GM03348 (cell line): ENCODE measurements around the gene SLC22A9.
"Not testable (repeated sequence)": the region's sequence is repeated elsewhere in the genome, so short reads cannot be mapped to it uniquely, and the experiment has no call there.

Experiments
- DNase-seq: peaks from one replicate; pipeline ENCODE4 v3.0.0; 2012; ENCODE audit warnings: low spot score

Gene SLC22A9

DNA sequence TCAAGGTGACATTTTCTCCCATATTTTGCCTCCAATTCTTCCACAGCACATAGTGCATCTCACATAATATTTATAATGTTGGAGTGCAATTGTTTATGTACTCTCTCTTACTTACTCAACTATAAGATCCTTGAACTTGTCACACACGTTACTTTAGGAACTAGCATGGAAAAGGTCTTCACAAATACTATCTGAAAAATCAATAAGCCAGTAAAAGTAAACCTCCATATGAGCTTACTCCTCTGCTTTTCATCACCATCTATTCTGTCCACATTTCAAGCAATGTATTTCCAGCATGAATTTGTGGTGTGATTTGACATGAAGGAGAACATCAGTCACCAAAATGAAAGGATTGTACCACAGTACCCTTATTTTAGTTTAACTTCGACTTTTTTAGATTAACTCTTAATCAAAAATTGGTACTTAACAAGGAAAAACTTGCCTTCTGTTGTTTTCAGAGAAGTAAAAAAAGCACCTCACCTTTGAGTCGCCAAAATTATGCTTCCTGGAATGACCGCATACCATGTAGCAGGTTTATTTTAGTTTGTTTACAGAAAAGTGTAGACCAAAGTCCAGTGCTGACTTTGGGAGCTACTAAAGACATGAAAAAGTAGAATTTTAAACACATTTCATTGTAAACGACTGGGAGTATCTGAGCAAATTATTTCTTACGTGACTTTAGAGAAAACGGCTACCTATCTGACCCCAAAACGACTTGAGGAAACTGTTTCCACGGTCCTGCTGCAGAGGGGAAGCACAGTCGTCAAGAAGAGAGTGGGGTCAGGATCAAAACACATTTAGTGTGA, at the start of gene SLC22A9:
Gene SLC22A9, plus strand, starts transcription at position 621 of the 806 bp plus-strand sequence. CDS start 272 bp downstream, outside the sequence.
- DNase-seq: no peak

DNA sequence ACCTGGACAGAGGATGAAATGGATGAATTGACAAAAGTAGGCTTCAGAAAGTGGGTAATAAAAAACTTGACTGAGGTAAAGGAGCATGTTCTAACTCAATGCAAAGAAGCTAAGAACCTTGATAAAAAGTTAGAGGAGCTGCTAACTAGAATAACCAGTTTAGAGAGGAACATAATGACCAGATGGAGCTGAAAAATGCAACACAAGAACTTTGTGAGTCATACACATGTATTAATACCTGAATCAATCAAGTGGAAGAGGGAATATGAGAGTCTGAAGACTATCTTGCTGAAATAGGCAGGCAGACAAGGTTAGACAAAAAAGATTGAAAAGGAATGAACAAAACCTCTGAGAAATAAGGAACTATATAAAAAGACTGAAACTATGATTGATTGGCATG, 47.9 kb upstream of the SLC22A9 start:
- no peak for DNase-seq

DNA sequence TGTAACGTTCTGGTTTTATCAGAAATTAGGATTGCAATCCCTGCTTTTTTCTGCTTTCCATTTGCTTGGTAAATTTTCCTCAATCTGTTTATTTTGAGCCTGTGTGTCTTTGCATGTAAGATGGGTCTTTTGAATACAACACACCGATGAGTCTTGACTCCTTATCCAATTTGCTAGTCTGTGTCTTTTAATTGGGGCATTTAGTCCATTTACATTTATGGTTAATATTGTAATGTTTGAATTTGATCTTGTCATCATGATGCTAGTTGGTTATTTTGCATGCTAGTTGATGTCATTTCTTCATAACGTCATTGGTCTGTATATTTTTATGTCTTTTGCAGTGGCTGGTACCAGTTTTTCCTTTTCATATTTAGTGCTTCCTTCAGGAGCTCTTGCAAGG, 34.5 kb upstream of the SLC22A9 start:
- not testable (repeated sequence) for DNase-seq

DNA sequence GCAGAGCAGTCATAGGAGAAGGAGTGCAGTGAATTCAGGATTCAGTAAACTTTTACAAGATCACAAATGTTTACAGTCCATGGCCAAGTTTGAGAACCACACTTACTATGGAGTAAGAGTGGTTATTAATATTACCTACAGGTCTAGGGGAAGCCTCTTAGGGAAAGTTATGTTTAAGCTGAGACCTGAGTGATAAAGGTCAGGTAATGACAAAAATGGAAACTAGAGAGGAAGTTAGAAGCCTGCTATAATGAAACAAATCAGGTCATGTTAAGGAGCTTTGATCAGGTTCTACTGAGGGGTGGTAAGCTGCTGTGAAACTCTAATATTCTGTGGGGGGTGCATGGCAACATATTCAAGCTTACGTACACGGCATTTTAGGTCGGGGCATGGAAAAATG, 32.5 kb upstream of the SLC22A9 start:
- no peak for DNase-seq

DNA sequence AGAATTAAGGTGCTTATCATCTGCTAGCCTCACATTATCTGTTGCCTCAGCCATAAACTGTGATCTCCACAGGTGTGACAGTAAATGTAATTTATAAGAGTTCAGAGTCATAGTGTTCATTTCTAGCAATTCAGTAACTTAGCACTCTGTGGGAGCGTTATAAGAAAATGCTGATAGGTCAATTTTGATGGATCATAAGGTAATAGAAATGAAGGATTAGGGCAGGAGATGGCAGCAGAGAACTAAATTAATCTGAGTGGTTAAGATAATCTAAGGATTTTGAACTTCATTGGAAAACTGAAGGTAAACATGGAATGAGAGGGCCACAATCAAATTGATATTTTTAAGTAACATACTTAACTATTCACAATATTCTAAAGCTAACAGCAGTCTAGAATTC, 26.5 kb upstream of the SLC22A9 start:
- no peak for DNase-seq

DNA sequence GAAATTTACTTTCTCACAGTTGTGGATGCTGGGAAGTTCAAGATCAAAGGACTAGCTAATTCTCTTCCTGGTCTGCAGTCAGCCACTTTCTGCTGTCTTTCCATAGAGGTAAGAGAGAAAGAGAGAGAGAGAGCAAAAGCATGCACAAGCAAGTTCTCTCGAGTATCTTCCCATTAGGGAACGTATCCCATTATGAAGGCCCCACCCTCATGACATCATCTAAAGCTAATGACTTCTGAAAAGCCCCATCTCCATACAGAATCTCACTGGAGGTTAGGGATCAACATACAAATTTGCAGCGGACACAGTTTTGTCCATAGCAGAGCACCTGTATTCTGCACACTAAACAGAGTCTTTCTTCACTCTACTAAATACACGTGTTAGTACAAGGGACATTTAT, 17.4 kb upstream of the SLC22A9 start:
- no peak for DNase-seq

DNA sequence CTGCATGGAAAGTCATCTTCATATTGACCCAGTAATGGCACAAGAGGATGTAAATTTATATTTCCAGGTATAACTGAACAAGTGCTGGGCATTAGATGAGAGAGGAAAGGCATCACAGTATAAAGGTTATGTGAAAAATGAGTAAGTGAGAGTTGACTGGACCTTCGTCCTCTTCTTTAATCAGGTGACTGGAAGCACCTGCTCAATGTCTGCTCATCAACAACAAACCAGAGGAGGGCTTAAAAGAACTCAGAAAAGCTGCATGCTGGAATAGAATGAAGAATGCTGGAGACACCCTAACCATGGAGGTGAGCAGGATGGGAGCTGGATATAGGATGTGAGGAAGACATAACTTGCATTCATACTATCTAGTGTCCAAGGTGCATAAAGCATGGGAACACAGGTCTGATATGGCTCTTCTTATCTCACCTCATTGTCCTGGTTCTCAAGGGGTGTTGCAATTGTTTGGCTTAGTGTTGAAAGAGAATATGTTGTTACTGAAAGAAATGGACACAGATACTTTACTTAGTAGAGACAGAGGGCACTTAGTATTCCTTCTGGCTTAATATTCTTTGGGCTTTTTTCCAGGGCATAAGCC, 7.3 kb upstream of the SLC22A9 start:
- no peak for DNase-seq

DNA sequence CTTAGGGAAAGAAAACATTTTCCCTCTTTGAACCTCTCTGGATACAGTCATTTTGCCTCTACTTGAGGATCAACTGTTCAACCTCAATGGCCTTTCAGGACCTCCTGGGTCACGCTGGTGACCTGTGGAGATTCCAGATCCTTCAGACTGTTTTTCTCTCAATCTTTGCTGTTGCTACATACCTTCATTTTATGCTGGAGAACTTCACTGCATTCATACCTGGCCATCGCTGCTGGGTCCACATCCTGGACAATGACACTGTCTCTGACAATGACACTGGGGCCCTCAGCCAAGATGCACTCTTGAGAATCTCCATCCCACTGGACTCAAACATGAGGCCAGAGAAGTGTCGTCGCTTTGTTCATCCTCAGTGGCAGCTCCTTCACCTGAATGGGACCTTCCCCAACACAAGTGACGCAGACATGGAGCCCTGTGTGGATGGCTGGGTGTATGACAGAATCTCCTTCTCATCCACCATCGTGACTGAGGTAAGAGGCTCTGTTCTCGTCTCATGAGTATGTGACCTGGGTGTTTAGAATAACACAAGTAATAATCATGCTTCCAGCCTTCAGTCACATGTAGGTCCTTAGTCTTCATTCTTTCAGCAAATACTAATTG, 495 bp downstream of the SLC22A9 start:
- DNase-seq: no peak

DNA sequence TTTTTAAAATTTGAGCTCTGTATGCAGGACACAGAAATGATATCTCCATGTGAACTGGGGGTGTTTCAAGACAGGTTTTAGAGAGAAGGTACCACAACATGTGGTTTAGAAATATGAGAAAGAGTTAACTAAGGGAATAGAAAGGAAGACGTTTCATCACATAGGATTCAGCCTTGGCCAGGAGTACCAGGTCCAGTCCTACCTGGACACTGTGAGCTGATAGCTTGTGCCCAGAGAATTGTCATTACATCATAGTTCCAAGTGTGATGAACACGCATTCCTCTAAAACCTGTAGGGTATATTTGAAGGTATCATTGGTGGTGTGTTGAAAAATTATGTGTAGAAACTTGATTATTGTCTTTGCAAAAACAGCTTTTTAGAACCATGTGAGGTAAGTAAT, 1.8 kb downstream of the SLC22A9 start:
- no peak for DNase-seq

DNA sequence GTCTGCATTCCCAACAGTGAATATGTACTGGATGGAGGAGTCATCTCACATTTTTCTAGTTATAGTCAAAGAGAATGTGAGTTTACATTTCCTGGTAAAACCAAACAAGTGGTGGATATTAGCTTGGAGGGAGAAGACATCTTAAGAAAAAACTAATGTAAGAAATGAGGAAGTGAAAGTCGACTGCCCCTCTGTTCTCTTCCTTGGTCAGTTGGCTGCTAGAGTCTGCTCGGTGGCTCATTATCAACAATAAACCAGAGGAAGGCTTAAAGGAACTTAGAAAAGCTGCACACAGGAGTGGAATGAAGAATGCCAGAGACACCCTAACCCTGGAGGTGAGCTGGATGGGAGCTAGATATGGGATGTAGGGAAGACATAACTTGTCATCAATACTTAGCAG, 5.8 kb downstream of the SLC22A9 start:
- DNase-seq: no peak

DNA sequence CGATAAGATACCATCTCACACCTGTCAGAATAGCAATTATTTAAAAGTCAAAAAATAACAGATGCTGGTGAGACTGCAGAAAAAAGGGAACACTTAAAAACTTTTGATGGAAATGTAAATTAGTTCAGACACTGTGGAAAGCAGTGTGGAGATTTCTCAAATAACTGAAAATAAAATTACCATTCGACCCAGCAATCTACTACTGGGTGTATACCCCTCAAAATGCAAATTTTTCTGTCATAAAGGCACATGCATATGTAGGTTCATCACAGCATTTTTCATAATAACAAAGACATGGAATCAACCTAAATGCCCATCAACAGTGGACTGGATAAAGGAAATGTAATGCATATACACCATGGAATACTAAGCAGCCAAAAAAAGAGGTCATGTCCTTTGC, 10.5 kb downstream of the SLC22A9 start:
- no peak for DNase-seq

DNA sequence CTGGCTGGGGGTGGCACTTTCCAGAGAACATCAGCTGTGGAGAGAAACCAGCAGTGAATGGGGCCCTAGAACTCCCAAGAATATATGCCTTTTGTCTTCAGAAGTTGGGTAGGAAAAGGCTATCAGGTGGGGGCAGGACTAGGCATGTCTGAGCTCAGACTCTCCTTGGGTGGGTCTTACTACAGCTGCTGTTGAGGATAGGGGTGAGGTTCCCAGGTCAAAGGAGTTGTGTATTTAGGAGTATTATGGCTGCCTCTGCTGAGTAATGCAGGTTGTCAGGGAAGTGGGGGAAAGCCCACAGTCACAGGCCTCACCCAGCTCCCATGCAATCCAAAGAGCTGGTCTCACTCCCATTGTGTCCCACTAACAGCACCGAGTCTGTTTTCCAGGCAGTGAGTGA, 26.1 kb downstream of the SLC22A9 start:
- DNase-seq: no peak

DNA sequence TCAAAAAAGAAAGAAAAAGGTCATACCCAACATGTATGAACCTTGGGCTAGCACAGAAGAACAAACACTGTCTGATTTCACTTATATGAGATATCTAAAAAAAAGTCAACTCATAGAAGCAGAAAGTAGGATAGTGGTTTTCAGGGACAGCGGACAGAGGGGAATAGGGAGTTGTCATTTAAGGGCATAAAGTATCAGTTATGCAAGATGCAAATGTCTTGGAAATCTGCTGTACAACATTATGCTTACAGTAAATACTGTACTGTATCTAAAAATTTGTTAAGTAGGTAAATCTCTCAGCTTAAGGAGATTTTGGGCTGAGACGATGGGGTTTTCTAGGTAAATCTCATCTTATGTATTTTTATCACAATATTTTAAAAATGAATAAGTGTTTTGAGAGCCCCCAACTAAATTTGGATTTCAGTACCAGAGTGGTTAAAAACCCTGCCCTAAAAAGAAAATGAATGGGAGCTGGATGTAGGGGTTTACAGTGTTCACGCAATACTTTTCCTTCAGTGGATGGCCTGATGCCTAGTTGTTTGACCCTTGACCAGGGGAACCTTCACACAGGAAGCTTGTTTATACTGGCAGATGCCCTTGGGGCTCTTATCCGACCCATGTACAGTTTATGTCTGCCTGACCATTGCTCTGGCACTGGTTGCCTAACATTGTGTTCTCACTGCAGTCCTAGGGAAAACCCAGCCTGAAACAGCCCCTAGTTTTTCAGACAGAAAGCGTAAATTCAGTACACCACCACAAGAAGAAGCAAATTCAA, 34.8 kb downstream of the SLC22A9 start:
- DNase-seq: no peak

DNA sequence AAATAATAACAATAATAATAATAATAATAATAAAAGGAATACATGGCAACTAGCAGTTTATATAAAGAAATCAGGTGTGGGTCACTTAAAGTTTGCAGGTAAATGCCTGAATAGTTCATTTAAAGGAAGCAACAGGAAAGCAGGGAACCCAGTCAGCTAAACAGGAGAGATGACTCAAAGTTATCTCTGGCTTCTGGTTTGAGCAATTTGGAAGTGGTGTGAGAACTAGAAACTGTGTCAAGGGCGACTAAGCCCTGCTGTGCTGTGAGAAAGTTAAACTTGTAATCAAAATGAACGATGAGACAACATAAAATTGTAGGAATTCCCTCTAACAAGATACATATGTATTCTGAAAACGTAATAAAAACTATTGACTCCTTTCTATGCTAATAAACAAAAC, 35.5 kb downstream of the SLC22A9 start:
- no peak for DNase-seq

DNA sequence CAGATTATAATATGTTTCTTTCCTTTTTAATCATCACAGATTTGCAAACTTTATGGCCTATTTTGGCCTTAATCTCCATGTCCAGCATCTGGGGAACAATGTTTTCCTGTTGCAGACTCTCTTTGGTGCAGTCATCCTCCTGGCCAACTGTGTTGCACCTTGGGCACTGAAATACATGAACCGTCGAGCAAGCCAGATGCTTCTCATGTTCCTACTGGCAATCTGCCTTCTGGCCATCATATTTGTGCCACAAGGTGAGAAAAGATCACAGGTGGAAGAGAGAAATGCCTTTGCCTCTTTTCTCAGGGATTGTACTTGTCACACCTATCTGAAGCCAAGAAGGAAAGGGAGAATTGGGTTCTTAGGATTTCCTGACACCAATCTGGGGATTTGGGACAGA, 36.9 kb downstream of the SLC22A9 start:
- no peak for DNase-seq

DNA sequence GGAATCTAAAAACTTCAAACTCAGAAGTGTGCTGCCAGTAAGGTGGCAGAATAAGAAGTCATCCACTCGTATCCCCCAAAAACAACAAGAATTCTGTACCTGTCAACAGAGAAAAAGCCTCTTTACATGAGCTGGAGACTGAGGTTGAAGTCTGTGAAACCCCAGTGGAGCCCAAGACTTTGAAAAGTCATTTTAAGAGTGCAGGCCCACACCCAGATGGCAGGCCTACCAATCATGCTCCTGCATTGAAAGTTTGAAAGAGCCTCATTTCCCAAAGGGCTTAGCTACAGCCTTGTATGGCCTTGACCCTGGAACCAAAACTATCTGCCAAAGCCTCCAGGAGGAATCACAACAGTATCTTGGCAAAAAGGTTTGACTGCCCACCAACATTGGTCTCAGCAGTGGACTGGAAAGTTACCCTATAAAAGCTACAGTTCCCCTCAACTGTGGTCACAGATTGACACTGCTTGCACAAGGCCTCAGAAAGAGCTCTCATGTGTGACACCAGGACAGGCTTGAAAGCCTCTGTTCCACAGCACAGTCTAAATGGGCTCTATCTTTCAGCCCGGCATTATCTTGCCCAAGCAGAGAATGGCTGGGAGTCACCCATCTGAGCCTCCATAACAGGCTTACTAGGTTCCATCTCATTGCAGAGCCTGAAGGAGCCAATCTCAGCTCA, 47.7 kb downstream of the SLC22A9 start:
- DNase-seq: no peak

DNA sequence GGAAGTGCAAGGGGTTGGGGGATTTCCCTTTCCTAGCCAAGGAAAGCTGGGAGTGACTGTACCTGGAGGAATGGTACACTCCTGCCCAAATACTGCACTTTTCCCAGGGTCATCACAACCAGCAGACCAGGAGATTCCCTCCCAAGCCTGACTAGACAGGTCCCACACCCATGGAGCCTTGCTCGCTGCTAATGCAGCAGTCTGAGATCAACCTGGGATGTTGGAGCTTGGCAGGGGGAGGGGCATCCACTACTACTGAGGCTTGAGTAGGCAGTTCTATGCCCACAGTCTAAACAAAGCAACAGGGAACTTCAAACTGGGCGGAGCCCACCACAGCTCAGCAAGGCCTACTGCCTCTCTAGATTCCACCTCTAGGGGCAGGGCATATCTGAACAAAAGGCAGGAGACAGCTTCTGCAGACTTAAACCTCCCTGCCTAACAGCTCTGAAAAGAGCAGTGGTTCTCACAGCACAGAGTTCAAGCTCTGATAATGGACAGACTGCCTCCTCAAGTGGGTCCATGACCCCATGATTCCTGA, 58.5 kb downstream of the SLC22A9 start:
- no peak for DNase-seq

DNA sequence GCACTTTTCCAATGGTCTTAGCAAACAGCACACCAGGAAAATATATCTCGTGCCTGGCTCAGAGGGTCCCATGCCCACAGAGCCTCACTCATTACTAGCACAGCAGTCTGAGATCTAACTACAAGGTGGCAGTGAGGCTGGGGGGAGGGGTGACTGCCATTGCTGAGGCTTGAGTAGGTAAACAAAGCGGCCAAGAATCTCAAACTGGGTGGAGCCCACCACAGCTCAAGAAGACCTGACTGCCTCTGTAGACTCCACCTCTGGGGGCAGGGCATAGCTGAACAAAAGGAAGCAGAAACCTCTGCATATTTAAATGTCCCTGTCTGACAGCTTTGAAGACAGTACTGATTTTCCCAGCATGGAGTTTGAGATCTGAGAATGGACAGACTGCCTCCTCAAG, 61.1 kb downstream of the SLC22A9 start:
- not testable (repeated sequence) for DNase-seq

DNA sequence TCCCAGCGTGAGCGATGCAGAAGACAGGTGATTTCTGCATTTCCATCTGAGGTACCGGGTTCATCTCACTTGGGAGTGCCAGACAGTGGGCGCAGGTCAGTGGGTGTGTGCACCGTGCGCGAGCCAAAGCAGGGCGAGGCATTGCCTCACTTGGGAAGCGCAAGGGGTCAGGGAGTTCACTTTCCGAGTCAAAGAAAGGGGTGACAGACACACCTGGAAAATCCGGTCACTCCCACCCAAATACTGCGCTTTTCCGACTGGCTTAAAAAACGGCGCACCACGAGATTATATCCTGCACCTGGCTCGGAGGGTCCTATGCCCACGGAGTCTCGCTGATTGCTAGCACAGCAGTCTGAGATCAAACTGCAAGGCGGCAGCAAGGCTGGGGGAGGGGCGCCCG, 65.8 kb downstream of the SLC22A9 start:
- DNase-seq: not testable (repeated sequence)

DNA sequence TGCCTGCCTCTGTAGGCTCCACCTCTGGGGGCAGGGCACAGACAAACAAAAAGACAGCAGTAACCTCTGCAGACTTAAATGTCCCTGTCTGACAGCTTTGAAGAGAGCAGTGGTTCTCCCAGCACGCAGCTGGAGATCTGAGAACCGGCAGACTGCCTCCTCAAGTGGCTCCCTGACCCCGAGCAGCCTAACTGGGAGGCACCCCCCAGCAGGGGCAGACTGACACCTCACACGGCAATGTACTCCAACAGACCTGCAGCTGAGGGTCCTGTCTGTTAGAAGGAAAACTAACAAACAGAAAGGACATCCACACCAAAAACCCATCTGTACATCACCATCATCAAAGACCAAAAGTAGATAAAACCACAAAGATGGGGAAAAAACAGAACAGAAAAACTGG, 66.2 kb downstream of the SLC22A9 start:
- DNase-seq: not testable (repeated sequence)

DNA sequence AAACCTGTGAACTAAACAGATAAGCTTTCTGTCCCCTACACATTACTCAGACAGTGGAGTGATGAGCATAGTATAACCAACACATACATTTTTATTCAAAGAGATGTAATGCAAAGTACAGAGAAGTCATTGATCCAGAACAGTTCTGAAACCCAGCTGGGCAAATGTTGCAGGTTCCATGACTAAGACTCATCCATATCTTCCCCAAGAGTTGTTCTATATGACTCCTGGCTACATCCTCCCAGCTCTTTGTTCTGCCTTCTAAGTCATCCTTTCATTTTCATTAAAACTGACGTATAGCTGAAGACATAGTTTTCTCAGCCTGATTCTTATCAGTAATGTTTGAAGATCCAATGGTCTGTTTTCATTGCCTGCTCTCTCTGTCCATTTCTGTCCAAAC, 74.1 kb downstream of the SLC22A9 start:
- DNase-seq: no peak

DNA sequence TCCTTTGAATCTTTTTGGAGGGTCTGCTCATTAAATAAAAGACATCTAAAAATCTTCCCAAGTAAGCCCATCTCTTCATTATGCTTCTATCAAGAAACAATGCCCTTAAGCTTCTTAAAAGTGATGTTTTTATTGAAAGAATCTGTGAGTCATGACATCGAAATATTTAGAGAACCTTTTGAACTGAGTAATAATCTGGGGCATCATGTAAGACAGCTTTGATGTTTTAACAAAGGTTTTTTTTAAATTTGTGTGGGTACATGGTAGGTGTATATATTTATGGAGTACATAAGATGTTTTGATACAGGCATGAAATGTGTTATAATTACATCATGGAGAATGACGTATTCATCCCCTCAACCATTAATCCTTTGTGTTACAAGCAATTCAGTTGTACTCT, 74.6 kb downstream of the SLC22A9 start:
- no peak for DNase-seq
